CD8-positive, alpha-beta memory T cell (primary cell): ENCODE data around the gene TP63. TPM values are rescaled to one million over a fixed set of nuclear protein-coding genes. Genes with fewer than 3 reads are reported as not detected.

Experiments
- CTCF ChIA-PET: fragments of 350-600 bp; sonication (Branson Sonifier 250); formaldehyde crosslinking; loops from one replicate; lab custom pipeline; 2021; ENCODE audit warnings: antibody characterized with exemption; lab: Charles Lee
- POLR2A ChIA-PET: fragments of 350-600 bp; sonication (Branson Sonifier 250); formaldehyde crosslinking; loops from one replicate; lab custom pipeline; 2021; ENCODE audit warnings: antibody characterized with exemption; lab: Charles Lee
- DNase-seq, 5 donors: peaks; one replicate each; pipeline versions ENCODE4 v3.0.0 to v3.0.0-alpha.2; 2020 to 2022; ENCODE audit warnings: mixed read lengths in 1 of 5
- H3K27ac ChIP-seq: one replicate; pipeline ENCODE4 v1.7.0; 2013; ENCODE audit warnings: low read depth, mild to moderate bottlenecking, low read length, moderate library complexity
- H3K27me3 ChIP-seq: 2 replicates; pipeline ENCODE4 v1.7.0; 2013; ENCODE audit warnings: low read length, mild to moderate bottlenecking; ENCODE audit not compliant: insufficient read depth, poor library complexity, severe bottlenecking
- H3K36me3 ChIP-seq: 2 replicates; pipeline ENCODE4 v1.7.0; 2013; ENCODE audit warnings: mild to moderate bottlenecking, low read length, moderate library complexity; ENCODE audit not compliant: insufficient read depth
- H3K4me1 ChIP-seq: 2 replicates; pipeline ENCODE4 v1.7.0; 2013; ENCODE audit warnings: mild to moderate bottlenecking, low read length, moderate library complexity; ENCODE audit not compliant: insufficient read depth
- H3K4me3 ChIP-seq: 2 replicates; pipeline ENCODE4 v1.7.0; 2013; ENCODE audit warnings: mild to moderate bottlenecking, low read length
- H3K9me3 ChIP-seq: 2 replicates; pipeline ENCODE4 v1.7.0; 2013; ENCODE audit warnings: mild to moderate bottlenecking, low read length
- H3K27ac Mint-ChIP-seq, 8 donors: one replicate each; pipeline ENCODE4 v1.8.0; 2020 to 2021; ENCODE audit warnings: mixed read lengths in 8 of 8, mild to moderate bottlenecking in 6 of 8, inconsistent platforms in 3 of 8, moderate library complexity in 3 of 8
- H3K27me3 Mint-ChIP-seq, 2 donors: one replicate each; pipeline ENCODE4 v1.8.0; 2020 to 2021; ENCODE audit warnings: mixed read lengths in 2 of 2, mild to moderate bottlenecking in 1 of 2, moderate library complexity in 1 of 2
- H3K36me3 Mint-ChIP-seq, 3 donors: one replicate each; pipeline ENCODE4 v1.8.0; 2020 to 2021; ENCODE audit warnings: mixed read lengths in 3 of 3, inconsistent platforms in 1 of 3, mild to moderate bottlenecking in 1 of 3
- H3K4me1 Mint-ChIP-seq, 3 donors: one replicate each; pipeline ENCODE4 v1.8.0; 2020 to 2021; ENCODE audit warnings: mixed read lengths in 3 of 3, inconsistent platforms in 1 of 3, mild to moderate bottlenecking in 1 of 3
- H3K4me3 Mint-ChIP-seq, 7 donors: one replicate each; pipeline ENCODE4 v1.8.0; 2020 to 2021; ENCODE audit warnings: mixed read lengths in 7 of 7, mild to moderate bottlenecking in 6 of 7, moderate library complexity in 4 of 7, inconsistent platforms in 2 of 7
- H3K9me3 Mint-ChIP-seq, 5 donors: one replicate each; pipeline ENCODE4 v1.8.0; 2020 to 2022; ENCODE audit warnings: mixed read lengths in 5 of 5, mild to moderate bottlenecking in 3 of 5, moderate library complexity in 2 of 5, inconsistent platforms in 1 of 5
- polyA plus RNA-seq: library from polyadenylated mRNA; unstranded; fragments of 300-500 nt; fragmentation: Illumina TruSeq; gene quantifications from one replicate; pipeline ENCODE4 v1.2.3, GENCODE V29; 2021
- total RNA-seq, 2 experiments: library from RNA; stranded (reverse); gene quantifications; one replicate each; pipeline ENCODE4 v1.2.3, GENCODE V29; 2021

Gene TP63
- total and polyA plus RNA-seq, 3 experiments from 2014 or later, result 0.13 to 0.82 (median 0.31) TPM

GRCh38 chr3:189721873-189722665 is 90.9 kb downstream of the TP63 start:
- no peak for DNase-seq
- ChIA-PET CTCF (no interaction called here), POLR2A (no interaction called here)
- Mint-ChIP-seq H3K9me3 (no peaks in the 10 kb centered on the region), H3K36me3 (no peaks in the 10 kb centered on the region), H3K27me3 (peaks cover 0 to 4% of the 10 kb centered on the region in 2 donors), H3K27ac (peak overlapping the region in 1 of 8 donors; percentile 0), H3K4me1 (no peaks in the 10 kb centered on the region), H3K4me3 (no peak overlapping the region)
- Histone ChIP-seq H3K27ac (no peak overlapping the region), H3K27me3 (no peaks in the 10 kb centered on the region), H3K9me3 (no peaks in the 10 kb centered on the region), H3K4me3 (no peak overlapping the region), H3K4me1 (no peaks in the 10 kb centered on the region), H3K36me3 (no peaks in the 10 kb centered on the region)

GRCh38 chr3:189724356-189724755 is 93.2 kb downstream of the TP63 start:
- ChIA-PET POLR2A (no interaction called here), CTCF (no interaction called here)
- Mint-ChIP-seq H3K4me1 (no peaks in the 10 kb centered on the region), H3K36me3 (no peaks in the 10 kb centered on the region), H3K9me3 (no peaks in the 10 kb centered on the region), H3K4me3 (no peak overlapping the region), H3K27ac (no peak overlapping the region), H3K27me3 (peaks cover 0 to 4% of the 10 kb centered on the region in 2 donors)
- no peak for DNase-seq
- Histone ChIP-seq H3K4me3 (no peak overlapping the region), H3K27me3 (no peaks in the 10 kb centered on the region), H3K9me3 (no peaks in the 10 kb centered on the region), H3K36me3 (no peaks in the 10 kb centered on the region), H3K4me1 (no peaks in the 10 kb centered on the region), H3K27ac (no peak overlapping the region)

GRCh38 chr3:189726277-189726676 is 95.1 kb downstream of the TP63 start:
- Histone ChIP-seq H3K4me3 (no peak overlapping the region), H3K27me3 (no peaks in the 10 kb centered on the region), H3K4me1 (no peaks in the 10 kb centered on the region), H3K9me3 (no peaks in the 10 kb centered on the region), H3K36me3 (no peaks in the 10 kb centered on the region), H3K27ac (no peak overlapping the region)
- peaks cover 0 to 1% (median 0%) of the 10 kb centered on the region in 3 donors for H3K36me3 Mint-ChIP-seq
- DNase-seq, result no peak
- CTCF ChIA-PET, result no interaction called here
- H3K27ac Mint-ChIP-seq, result no peak overlapping the region
- H3K9me3 Mint-ChIP-seq, result no peaks in the 10 kb centered on the region
- POLR2A ChIA-PET, result no interaction called here
- H3K4me1 Mint-ChIP-seq, result no peaks in the 10 kb centered on the region
- H3K4me3 Mint-ChIP-seq, result no peak overlapping the region
- peaks cover 0 to 4% of the 10 kb centered on the region in 2 donors for H3K27me3 Mint-ChIP-seq

DNA sequence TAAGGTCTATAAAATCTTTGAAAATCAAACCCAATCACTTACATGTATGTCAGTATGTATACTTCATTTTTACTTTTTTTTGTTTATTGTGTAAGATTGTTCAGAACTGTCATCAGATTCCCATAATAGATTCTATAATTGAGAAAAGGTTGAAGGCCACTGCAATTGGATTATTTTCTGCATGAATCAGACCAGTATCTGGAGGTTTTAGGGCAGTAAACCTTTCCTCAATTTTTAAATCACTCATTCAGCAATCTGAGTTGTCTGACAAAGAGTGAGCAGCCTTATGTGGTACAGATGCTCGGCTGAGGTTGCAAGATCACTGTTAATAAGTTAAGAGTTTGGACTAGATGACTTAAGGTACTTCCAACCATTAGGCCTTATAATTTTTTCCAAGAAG is 96.0 kb downstream of the TP63 start:
- Mint-ChIP-seq H3K27me3 (peaks cover 0 to 4% of the 10 kb centered on the region in 2 donors), H3K9me3 (no peaks in the 10 kb centered on the region), H3K4me3 (no peak overlapping the region), H3K27ac (no peak overlapping the region), H3K36me3 (peaks cover 0 to 1% (median 0%) of the 10 kb centered on the region in 3 donors), H3K4me1 (no peaks in the 10 kb centered on the region)
- H3K27ac ChIP-seq, result no peak overlapping the region
- H3K27me3 ChIP-seq, result no peaks in the 10 kb centered on the region
- ChIA-PET POLR2A (no interaction called here), CTCF (no interaction called here)
- no peaks in the 10 kb centered on the region for H3K36me3 ChIP-seq
- H3K9me3 ChIP-seq, result no peaks in the 10 kb centered on the region
- DNase-seq, result no peak
- H3K4me3 ChIP-seq, result no peak overlapping the region
- H3K4me1 ChIP-seq, result no peaks in the 10 kb centered on the region

- Mint-ChIP-seq H3K4me1 (no peaks in the 10 kb centered on the region), H3K27ac (no peak overlapping the region), H3K36me3 (peaks cover 0 to 1% (median 0%) of the 10 kb centered on the region in 3 donors), H3K4me3 (no peak overlapping the region), H3K27me3 (peaks cover 0 to 4% of the 10 kb centered on the region in 2 donors), H3K9me3 (no peaks in the 10 kb centered on the region)
- Histone ChIP-seq H3K36me3 (no peaks in the 10 kb centered on the region), H3K9me3 (no peaks in the 10 kb centered on the region), H3K27ac (no peak overlapping the region), H3K27me3 (no peaks in the 10 kb centered on the region), H3K4me1 (no peaks in the 10 kb centered on the region), H3K4me3 (no peak overlapping the region)
- DNase-seq, result no peak
- ChIA-PET POLR2A (no interaction called here), CTCF (no interaction called here)
These were observed 96.7 kb downstream of the TP63 start for GRCh38 chr3:189727898-189728297.

- Histone ChIP-seq H3K27ac (no peak overlapping the region), H3K4me1 (no peaks in the 10 kb centered on the region), H3K9me3 (no peaks in the 10 kb centered on the region), H3K27me3 (no peaks in the 10 kb centered on the region), H3K36me3 (no peaks in the 10 kb centered on the region), H3K4me3 (no peak overlapping the region)
- no peaks in the 10 kb centered on the region for H3K9me3 Mint-ChIP-seq
- peaks cover 0 to 1% (median 0%) of the 10 kb centered on the region in 3 donors for H3K36me3 Mint-ChIP-seq
- POLR2A ChIA-PET, result no interaction called here
- no peaks in the 10 kb centered on the region for H3K4me1 Mint-ChIP-seq
- no peak for DNase-seq
- CTCF ChIA-PET, result no interaction called here
- peaks cover 0 to 4% of the 10 kb centered on the region in 2 donors for H3K27me3 Mint-ChIP-seq
- no peak overlapping the region for H3K4me3 Mint-ChIP-seq
- no peak overlapping the region for H3K27ac Mint-ChIP-seq
These were observed 97.7 kb downstream of the TP63 start for GRCh38 chr3:189728915-189729314.

DNA sequence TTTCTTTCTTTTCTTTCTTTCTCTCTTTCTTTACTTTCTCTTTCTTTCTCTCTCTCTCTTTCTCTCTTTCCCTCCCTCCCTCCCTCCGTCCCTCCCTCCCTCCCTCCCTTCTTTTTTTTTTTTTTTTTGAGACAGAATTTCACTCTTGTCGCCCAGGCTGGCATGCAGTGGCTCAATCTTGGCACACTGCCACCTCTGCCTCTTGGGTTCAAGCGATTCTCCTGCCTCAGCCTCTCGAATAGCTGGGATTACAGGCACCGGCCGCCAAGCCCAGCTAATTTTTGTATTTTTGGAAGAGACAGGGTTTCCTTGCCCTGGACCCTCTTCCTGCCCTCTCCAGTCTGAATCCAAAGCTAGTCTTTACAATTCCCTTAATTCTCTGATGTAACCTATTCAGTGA is 102.9 kb downstream of the TP63 start:
- Mint-ChIP-seq H3K36me3 (peaks cover 0 to 4% (median 0%) of the 10 kb centered on the region in 3 donors), H3K4me1 (no peaks in the 10 kb centered on the region), H3K27me3 (no peaks in the 10 kb centered on the region), H3K27ac (no peak overlapping the region), H3K4me3 (no peak overlapping the region), H3K9me3 (no peaks in the 10 kb centered on the region)
- DNase-seq, result no peak
- H3K27ac ChIP-seq, result no peak overlapping the region
- no peak overlapping the region for H3K4me3 ChIP-seq
- H3K4me1 ChIP-seq, result no peaks in the 10 kb centered on the region
- H3K27me3 ChIP-seq, result no peaks in the 10 kb centered on the region
- ChIA-PET CTCF (no interaction called here), POLR2A (no interaction called here)
- no peaks in the 10 kb centered on the region for H3K36me3 ChIP-seq
- no peaks in the 10 kb centered on the region for H3K9me3 ChIP-seq

DNA sequence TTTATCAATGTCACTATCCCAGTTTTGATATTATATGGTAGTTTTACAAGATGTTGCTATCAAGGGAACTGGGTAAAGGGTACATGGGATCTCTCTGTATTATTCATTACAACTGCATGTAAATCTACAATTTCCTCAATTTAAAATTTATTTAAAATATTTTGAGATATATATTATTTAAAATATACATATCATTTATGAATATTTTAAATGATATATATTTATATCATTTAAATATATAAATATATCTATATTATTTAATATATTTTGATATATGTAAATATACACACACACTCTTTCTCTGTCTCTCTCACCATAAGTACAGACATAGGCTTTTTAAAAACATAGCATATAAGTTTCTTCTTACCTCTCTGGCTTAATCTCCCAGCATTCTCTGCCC is 104.7 kb downstream of the TP63 start:
- Histone ChIP-seq H3K27me3 (no peaks in the 10 kb centered on the region), H3K4me1 (no peaks in the 10 kb centered on the region), H3K4me3 (no peak overlapping the region), H3K27ac (no peak overlapping the region), H3K36me3 (no peaks in the 10 kb centered on the region), H3K9me3 (no peaks in the 10 kb centered on the region)
- DNase-seq, result no peak
- Mint-ChIP-seq H3K4me1 (no peaks in the 10 kb centered on the region), H3K27ac (no peak overlapping the region), H3K4me3 (no peak overlapping the region), H3K9me3 (no peaks in the 10 kb centered on the region), H3K36me3 (peaks cover 0 to 3% (median 2%) of the 10 kb centered on the region in 3 donors), H3K27me3 (peaks cover 0 to 2% of the 10 kb centered on the region in 2 donors)
- ChIA-PET POLR2A (no interaction called here), CTCF (no interaction called here)
